NCI-H748 (cell line): ENCODE data around the gene ZNF492.

Experiments
- DNase-seq: peaks from one replicate; lab custom pipeline; 2025; ENCODE audit not compliant: unreplicated experiment; lab: John Stamatoyannopoulos, UW

ZNF492 gene

DNA sequence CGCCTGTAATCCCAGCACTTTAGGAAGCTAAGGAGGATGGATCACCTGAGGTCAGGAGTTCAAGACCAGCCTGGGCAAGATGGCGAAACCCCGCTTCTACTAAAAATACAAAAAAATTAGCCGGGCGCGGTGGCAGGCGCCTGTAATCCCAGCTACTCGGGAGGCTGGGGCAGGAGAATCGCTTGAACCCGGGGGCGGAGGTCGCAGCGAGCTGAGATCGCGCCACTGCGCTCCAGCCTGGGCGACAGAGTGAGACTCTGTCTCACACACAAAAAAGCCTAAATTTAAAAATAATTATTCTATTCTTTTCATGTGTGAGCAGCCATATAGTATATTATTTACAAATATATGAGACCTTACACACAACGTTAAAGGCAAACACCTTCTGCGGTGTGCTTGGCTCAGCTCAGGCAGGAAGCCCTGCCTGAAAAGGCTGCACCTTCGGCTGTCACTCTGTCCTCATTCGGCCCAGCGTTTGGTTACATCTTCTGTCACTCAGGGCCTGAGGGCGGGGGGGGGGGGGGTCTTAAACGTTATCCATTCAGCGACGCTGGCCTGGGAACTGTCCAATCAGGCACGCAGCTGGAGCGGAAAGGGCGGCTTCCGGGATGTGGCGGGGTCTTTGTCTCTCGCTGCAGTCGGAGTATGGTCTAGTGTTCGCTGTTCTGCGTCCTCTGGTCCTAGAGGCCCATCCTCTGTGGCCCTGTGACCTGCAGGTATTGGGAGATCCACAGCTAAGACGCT, at the start of gene ZNF492:
ZNF492 (plus strand) TSS at position 619 of the 744 bp plus-strand sequence. CDS start 19,076 bp downstream, outside the sequence.
- peak; percentile 65 for DNase-seq

DNA sequence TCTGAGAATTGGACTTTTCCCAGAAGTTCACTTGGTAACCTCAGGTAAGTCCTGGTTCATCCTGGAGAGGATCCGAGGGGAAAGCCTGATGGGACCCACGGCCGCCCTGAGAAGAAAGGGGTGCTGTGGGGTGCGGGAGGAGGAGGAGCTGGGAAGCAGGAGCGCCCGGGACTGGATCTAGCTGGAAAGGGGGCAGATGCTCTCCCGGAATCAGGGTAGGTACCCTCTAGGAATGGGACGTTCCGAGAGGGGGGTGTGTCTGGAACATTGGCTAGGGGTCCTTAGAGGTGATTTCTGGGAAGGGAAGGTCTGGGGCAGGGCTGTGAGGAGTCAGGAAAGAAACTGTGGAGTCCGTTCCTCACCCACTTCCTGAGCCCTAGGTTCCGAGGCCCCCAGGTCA, 38.7 kb upstream of the ZNF492 start:
- DNase-seq: no peak

DNA sequence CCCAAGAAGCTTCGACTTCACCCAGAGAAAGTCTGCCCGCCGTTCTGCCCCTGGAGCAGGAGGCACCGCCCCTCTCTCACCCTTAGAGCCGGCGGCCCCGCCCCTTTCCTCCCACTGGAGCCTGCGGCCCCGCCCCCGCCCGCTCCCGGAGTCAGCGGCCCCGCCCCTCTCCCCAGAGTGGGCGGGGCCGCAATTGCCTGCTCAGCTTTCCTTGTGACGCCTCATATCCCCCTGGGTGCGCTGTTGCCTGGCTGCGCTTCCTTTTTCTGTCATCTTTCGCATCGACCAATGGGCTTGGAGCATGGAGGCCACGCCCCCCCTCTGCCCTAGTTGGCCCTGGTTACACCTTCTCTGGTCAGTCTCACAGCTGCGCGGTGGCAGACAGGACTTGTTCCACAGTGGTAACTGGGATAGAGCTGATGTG, 38.2 kb upstream of the ZNF492 start:
- DNase-seq: no peak

DNA sequence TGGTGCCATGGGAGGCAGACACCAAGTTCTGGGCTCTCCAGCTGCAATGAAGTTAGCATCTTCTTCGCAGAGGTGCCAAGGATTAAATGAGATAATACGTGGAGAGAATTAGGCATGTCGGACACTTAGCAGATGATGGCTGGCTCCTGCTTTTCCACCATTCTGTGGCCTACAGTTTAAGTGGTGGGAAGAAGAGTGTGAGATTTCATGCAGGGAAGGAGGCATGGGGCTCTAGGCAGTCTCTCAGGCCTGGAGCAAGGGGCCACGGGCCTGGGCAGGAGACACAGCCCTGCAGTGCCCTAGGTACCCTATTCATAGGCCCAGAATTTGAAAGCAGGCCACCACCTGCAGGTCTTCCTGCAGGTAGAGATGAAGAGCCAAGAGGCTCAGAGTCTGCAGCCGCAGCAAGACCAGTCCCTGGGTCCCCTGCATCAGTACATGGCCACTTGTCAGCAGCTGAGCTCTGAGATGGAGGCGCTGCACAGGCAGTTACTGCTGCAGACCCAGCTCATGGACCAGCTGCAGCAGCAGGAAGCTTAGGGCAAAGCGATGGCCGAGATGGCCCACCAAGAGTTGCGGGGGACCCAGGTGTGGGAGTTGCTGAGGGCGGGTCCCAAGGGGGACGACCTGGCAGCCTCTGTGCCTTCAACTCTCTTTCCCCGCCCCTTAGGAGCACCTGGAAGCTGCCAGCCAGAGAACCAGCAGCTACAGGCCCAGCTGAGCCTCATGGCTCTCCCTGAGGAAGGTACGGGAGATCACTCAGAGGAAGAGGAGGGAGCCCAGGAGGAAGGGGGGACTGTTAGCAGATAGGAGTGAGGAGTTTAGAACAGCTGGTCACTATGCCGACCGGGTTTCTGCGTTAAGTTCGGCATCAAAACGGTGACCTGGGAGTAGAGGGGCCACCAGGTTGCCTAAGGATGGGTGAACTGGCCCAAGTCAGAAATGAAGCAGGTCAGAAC, 33.2 kb upstream of the ZNF492 start:
- DNase-seq: no peak

DNA sequence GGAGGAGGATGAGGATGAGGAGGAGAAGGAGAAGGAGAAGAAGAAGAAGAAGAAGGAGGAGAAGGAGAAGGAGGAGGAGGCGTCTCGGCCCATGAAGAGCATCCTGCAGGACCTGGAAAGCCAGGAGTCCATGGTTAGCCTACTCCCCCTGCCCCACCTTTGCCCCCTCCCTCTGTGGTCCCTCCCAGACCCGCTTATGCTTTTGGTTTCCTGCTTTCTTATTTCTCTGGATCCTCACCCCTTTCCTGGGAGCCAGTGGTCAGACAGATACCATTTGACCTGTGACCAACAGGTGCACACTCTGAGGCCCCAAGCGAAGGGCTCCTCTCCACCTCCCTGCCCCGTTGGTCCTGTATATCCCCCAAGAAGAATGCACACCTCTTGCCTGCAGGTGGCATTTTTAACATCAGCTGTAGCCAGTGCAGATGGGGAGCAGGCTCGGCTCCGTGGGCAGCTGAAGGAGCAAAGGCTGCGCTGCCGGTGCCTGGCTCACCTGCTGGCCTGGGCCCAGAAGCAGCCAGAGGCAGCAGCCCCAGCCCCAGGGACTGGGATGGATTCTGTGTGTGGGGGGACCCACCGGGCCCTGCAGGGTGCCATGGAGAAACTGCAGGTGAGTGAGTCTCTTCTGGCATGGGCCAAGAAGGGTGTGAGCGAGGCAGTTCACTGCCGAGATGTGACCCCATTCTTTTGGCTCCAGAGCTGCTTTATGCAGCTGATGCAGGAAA, 32.1 kb upstream of the ZNF492 start:
- no peak for DNase-seq

DNA sequence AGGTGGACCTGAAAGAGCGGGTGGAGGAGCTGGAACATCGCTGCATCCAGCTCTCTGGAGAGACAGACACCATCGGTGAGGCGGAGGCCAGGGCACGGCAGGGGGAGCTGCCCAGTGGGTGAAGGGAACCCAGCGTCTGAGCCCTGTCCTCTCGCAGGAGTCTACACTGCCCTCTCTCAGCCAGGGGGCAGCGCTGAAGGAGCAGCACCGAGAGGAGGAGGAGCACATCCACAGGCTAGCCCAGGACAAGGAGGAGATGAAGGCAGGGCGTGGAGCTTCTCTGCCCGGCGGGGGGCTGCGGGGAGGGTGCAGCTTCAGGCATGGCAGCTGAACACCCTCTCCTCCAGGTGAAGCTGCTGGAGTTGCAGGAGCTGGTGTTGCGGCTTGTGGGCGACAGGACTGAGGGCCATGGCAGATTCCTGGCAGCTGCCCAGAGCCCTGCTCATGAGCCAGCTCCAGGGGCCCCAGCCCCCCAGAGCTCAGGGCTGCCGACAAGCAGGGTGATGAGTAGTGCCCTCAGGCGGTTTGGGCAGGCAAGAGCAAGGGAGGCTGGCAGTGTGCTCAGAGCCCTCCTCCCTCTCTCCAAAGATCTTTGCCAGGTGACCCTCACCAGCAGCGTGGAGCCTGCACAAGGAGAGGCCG, 31.4 kb upstream of the ZNF492 start:
- DNase-seq: no peak

DNA sequence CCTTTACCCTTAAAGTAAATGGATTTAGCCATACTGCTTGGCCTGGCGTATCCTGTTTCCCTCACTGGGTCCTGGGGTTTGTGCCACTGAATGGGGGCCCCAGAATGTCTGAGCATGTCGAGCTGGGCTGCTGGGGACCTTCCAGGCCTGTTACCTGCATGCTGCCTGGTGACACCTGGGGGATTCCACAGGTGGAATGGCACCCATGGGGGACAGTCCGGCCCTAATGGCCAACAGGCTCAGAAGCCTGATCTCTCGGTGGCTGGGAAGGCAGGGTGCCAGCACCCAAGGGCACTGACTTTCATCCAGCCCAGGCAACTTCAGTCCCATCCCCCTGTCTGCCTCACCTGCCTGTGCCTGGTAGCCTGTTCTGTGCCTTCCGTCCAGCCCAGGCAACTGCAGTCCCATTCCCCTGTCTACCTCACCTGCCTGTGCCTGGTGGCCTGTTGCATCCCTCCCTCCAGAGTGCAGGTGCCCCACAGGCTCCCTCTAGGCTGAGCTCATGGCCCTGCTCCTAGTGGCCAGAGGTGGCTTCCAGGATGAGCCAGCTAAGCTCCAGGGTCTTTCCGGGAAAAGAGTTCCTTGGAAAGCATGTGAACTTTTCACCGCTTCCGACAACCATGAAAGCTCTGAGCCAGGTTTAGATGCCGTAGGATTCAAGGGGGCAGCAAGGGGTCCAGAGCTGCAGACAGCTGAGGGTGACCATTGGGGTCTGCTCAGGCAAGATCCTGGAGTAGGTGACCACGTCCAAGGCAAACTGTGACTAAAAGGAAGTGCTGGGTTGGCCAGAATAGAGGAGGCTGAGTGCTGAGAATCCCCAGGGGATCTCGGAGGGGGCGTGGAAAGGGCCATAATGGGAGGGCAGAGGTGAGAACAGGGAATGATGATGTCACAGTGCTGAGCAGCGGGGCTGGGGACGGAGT, 30.3 kb upstream of the ZNF492 start:
- DNase-seq: no peak

DNA sequence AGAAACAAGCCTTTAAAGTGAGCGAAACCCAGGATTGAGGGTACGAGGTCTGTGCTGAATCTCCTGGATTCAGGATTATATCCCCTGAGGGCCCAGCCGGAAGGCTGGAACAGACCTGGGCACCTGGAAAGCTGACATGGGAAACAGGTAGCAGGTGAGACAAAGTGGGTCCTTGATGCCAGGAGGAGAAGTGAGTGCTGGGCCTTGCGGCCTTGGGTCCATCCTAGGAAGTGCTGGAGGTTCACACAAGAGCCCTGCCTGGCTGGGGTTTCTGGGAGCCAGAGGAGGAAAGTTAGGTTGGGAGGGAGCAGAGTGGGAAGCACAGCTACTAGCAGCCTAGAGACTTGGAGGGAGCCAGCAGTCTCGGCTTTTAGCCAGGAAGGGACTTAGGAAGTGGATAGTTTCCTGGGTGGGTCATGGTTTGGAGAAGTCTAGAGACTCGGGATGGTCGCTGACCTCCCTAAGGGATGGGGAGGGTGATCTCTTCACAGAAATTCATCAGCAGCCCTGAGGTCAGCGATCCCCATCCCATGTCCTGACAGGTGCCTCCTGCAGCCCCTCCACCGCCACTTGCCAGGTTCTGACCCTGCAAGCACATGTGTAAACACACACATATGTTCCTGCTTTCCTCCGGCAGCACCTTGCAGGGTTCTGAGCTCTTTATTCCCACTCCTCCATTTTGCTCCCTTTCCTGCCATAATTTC, 29.4 kb upstream of the ZNF492 start:
- no peak for DNase-seq

DNA sequence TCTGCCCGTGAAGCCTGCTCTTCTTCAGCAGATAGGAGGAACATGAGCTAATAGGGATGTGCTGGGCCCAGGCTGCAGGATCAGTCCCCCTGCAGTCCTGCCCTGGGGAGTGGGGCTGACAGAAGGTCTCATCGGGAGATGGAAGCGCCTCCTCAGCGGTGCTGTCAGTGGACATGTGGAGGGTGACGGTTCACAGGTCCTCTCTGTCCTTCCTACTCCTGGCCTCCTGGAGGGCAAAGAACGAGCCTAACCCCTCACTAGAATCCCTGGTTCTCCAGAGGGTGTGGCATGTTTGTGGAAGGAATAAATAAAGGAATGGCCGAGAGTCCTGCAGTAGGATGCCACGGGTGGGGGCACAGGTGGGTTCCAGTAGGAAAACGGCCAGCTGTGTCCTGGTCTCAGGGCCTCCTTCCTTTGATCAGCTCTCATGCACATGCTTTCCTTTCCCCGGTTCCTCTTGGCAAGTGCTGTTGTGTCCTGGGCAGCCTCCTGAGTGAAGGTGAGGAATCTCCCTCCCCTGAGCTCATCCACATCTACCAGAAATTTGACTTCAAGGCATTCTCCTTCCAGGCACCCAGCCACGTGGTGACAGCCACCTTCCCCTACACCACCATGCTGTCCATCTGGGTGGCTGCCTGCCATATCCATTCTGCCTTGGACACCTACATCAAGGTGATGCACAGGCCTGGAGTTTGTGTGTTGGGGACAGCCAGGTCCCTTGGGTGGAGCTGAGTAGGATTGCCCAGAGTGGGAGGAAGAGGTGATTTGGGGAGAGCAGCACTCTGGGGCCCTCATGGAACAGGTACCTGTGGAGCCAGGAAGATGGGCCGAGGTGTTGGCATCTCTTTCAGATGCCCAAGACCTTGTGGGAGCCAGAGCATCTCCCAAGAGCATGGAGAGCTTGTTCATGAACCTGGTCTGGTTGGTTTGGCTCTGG, 28.6 kb upstream of the ZNF492 start:
- no peak for DNase-seq

DNA sequence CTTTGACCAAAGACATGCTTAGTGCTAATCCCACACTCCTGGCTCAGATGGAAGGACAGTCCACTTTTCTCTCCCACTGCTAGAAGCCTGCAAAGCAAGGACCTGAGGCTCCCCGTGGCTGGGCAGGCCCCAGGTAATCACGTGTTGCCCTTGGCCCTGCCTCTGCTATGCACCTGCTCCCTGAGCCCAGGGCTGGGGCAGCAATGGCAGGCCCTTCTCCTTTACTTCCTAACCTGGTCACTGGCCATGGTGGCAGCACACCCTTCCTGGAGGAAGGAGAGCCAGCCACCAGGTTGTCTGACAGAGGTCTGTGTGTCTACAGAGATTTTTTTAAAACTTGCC, 27.9 kb upstream of the ZNF492 start:
- DNase-seq: no peak

DNA sequence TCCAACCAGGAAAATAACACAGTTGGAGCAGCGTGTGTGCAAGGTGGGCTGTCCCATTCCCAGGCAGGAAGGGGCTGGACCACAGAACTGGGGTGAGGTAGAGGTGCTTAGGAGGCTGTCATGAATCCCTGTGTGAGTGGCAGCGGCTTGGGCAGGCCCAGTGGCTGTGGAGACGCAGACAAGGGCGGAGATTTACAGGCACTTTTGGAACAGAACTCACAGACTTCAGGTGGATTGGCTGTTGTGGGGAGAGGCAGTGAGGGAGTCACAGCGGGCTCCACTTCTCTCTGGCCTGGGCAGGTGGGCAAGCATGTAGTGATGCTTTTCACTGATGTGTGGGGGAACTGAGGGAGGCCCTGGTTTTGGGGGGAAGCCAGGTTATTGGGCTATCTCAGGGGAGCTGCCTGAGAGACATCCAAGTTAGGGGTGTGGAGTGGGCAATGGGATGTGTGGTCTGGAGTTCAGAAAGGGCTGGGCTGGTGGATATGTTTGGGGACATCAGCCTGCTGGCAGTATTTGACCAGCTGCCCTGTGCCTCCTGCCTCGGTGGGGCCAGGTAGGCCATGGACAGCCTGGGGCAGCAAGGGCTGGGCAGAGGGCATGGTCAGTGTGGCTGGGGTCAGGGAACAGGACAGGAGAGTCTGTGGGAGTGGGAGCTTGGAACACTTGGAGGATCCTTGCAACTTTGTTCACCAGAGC, 27.0 kb upstream of the ZNF492 start:
- no peak for DNase-seq

DNA sequence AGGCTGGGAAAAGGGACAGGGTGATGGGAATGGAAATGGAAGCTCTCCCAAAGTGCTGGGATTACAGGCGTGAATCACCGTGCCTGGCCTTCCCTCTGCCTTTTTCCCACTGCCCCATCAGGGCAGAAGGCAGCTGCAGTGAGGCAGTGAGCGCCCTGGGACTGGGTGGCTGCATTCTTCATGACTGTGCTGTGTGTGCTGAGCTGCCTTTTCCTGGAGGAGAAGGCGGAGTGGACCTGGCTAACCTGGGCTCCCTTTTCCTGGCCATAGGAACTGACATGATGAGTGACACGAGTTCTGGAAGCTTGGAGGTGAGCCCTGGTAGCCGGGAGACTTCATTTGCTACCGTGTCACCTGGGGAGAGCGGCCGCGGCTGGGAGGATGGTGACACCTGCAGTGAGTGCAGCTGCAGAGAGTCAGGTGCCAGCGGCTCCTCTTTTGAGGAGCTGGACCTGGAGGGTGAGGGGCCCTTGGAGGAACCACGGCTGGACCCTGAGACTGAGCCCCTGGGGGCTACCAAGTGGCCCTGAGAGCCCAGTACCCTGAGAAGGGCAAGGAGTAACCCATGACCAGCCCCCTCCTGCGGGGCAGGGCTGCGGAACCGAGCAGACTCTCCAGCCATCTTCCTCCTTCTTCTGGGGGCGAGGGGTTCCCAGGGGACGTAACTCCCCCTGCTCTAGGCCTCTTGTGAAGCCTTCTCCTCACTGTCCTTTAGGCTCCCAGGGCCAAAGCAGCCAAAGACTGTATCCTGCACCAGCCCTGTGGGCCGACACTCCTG, 26.3 kb upstream of the ZNF492 start:
- no peak for DNase-seq

DNA sequence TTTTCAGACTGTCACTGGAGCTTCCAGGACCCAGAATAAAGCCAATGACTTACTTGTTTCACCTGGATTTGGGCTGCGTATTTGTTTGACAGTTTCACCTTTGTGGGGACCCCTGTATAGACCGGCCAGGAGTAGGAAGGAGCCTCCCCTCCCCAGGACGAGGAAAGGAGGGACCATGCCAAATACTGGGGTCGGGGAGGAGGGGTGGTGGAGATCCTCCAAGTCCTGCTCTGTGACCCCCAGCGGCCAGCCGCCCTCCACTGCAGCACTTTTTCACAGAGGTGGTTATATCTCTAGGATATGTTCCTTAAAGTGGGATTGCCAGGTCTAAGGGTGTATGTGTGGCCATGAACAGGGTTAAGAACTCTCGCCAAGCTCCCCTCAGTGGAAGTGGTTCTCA, 25.7 kb upstream of the ZNF492 start:
- DNase-seq: no peak

DNA sequence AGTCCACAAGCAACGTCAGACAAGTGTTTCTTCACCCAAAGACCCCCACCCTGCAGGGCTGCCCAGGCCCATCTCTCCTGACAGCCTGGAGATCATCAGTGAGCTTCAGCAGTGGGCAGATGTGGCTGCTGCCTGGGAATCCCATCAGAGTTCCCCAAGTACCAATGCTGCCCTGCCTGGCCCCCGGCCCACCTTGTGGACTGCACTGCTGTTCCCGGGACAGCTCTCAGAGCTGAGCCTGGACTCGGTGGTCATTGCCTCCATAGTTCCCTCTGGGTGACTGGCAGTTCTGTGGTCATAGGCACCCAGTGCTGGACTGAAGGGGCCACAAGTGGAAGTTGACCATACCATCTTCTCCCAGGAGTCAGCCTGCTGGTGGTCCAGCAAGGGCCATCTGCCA, 24.5 kb upstream of the ZNF492 start:
- DNase-seq: no peak

DNA sequence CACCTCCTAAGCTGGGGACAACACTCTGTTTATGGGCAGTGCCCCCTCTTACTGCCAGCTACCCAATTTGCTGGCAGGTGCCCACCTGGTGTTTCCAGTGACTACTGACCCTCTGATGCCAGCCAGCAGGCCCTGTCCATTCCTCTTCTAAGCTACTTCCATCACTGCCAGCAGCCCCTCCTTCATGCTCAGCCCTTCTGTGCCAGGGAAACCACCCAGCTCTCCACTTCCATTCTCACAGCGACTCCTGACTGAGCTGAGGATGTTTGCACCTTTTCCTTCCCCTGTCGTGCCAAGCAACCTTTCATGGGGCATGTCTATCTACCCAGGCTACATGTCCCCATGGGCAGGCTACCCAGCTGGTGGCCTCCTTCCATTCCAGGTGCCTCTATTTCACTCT, 24.0 kb upstream of the ZNF492 start:
- DNase-seq: no peak

DNA sequence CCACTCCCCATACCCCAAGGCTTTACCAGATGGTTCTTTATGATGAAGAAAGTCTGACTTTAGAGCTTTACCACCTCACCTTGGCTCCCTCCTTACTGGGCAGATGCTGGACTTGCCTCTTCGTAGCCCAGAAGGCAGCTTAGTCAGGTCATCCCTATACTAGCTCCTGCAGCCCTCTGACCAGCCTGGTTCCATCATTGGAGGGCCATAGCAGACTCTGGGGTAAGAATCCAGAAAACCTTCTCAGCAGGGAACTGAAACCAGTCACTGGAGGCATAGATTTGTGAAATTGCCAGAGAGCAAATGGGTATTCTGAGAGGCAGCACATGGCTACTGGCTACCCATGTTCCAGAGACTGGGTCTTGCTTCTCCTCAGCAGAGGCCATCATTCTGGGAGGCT, 21.8 kb upstream of the ZNF492 start:
- DNase-seq: no peak

DNA sequence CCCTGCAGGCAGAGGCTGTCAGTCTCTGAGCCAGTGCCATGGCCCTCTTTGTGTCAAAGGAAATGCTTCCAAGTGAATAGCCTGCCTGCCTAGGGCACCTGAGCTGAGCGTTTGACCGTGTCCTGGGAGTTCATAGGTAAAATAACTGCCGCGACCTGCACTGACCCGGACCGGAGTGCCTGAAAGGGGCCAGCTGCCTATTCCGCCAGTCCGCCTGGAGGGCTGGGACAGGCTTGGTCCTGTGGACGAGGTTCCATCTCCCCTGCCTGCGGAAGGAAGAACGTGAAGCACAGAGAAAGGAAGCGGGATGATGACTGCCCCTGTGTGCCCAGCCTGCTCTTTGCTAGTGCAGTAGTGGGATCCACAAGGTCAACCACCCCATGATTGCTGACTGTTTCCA, 17.5 kb upstream of the ZNF492 start:
- no peak for DNase-seq
